ENCODE results near the gene TIFAB.

Gene TIFAB

GRCh38 chr5:135422419-135422818 is 29.7 kb downstream of the TIFAB start:
- DNase-seq (ENCODE audit: low read depth), result no peak
- H3K4me3 ChIP-seq (ENCODE audit: control insufficient read depth, low read depth, low read length), result no peak overlapping the region
- no peak for TF ChIP-seq CTCF (IDR thresholded peaks at IDR 0.05; ENCODE audit: control insufficient read depth, insufficient read depth, low read depth, low read length, missing control alignments)

GRCh38 chr5:135417083-135417482 is 35.1 kb downstream of the TIFAB start:
- no peak for DNase-seq (ENCODE audit: low read depth)
- no peak overlapping the region for H3K4me3 ChIP-seq (ENCODE audit: control insufficient read depth, low read depth, low read length)
- no peak for TF ChIP-seq CTCF (IDR thresholded peaks at IDR 0.05; ENCODE audit: control insufficient read depth, insufficient read depth, low read depth, low read length, missing control alignments)

GRCh38 chr5:135405082-135405481 is 47.1 kb downstream of the TIFAB start:
- TF ChIP-seq CTCF (IDR thresholded peaks at IDR 0.05; ENCODE audit: control insufficient read depth, insufficient read depth, low read depth, low read length, missing control alignments), result no peak
- DNase-seq (ENCODE audit: low read depth), result no peak
- H3K4me3 ChIP-seq (ENCODE audit: control insufficient read depth, low read depth, low read length), result no peak overlapping the region

- H3K4me3 ChIP-seq (ENCODE audit: control insufficient read depth, low read depth, low read length), result no peak overlapping the region
- no peak for TF ChIP-seq CTCF (IDR thresholded peaks at IDR 0.05; ENCODE audit: control insufficient read depth, insufficient read depth, low read depth, low read length, missing control alignments)
- DNase-seq (ENCODE audit: low read depth), result no peak
These were observed 50.1 kb downstream of the TIFAB start for GRCh38 chr5:135402031-135402430.

GRCh38 chr5:135400866-135401265 is 51.3 kb downstream of the TIFAB start:
- H3K4me3 ChIP-seq (ENCODE audit: control insufficient read depth, low read depth, low read length), result no peak overlapping the region
- no peak for TF ChIP-seq CTCF (IDR thresholded peaks at IDR 0.05; ENCODE audit: control insufficient read depth, insufficient read depth, low read depth, low read length, missing control alignments)
- DNase-seq (ENCODE audit: low read depth), result no peak

- no peak for DNase-seq (ENCODE audit: low read depth)
- TF ChIP-seq CTCF (IDR thresholded peaks at IDR 0.05; ENCODE audit: control insufficient read depth, insufficient read depth, low read depth, low read length, missing control alignments), result no peak
- peak overlapping the region; percentile 77 for H3K4me3 ChIP-seq (ENCODE audit: control insufficient read depth, low read depth, low read length)
These were observed 52.2 kb downstream of the TIFAB start for GRCh38 chr5:135399794-135400542.

Measured in AG09309 (cell line).